D721Med (cell line): ENCODE measurements around the gene BAG5.

Source experiments
- DNase-seq: peaks from one replicate; pipeline ENCODE4 v3.0.0; 2011; ENCODE audit warnings: low spot score; ENCODE audit not compliant: insufficient read length
- FAIRE-seq: peaks from 2 replicates; lab custom pipeline; 2011; peaks lifted over from hg19 to GRCh38; lab: Jason Lieb, UNC
- TF ChIP-seq, protein P1 (sequence below): IDR thresholded peaks from 2 replicates; pipeline ENCODE4 v1.5.1; 2012; ENCODE audit warnings: mild to moderate bottlenecking, control low read depth; ENCODE audit not compliant: insufficient read depth; ENCODE audit errors: missing control alignments

Gene BAG5

GRCh38 chr14:103563844-103564505 lies 1.5 kb upstream of the BAG5 start:
- FAIRE-seq, result no peak
- TF ChIP-seq, protein P1, sequence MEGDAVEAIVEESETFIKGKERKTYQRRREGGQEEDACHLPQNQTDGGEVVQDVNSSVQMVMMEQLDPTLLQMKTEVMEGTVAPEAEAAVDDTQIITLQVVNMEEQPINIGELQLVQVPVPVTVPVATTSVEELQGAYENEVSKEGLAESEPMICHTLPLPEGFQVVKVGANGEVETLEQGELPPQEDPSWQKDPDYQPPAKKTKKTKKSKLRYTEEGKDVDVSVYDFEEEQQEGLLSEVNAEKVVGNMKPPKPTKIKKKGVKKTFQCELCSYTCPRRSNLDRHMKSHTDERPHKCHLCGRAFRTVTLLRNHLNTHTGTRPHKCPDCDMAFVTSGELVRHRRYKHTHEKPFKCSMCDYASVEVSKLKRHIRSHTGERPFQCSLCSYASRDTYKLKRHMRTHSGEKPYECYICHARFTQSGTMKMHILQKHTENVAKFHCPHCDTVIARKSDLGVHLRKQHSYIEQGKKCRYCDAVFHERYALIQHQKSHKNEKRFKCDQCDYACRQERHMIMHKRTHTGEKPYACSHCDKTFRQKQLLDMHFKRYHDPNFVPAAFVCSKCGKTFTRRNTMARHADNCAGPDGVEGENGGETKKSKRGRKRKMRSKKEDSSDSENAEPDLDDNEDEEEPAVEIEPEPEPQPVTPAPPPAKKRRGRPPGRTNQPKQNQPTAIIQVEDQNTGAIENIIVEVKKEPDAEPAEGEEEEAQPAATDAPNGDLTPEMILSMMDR, result no peak
- DNase-seq, result no peak

- TF ChIP-seq, protein P1, result no peak
- FAIRE-seq (no peak), DNase-seq (no peak)
Measured at GRCh38 chr14:103563226-103563620, 766 bp upstream of the BAG5 start.

DNA sequence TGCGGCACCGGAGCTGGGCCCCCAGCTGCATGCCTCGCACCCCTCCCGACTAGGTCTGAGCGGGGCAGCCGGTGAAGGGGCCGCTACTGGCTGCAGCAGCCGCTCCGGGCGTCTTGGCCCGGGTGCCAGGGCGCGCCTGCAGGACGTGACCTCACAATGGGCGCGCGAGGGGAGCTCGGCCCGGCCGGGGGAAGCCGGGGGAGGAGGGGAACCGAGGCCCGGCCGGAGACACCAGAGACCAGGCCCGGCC lies 353 bp downstream of the BAG5 start:
- TF ChIP-seq, protein P1, result no peak
- DNase-seq (no peak), FAIRE-seq (no peak)

DNA sequence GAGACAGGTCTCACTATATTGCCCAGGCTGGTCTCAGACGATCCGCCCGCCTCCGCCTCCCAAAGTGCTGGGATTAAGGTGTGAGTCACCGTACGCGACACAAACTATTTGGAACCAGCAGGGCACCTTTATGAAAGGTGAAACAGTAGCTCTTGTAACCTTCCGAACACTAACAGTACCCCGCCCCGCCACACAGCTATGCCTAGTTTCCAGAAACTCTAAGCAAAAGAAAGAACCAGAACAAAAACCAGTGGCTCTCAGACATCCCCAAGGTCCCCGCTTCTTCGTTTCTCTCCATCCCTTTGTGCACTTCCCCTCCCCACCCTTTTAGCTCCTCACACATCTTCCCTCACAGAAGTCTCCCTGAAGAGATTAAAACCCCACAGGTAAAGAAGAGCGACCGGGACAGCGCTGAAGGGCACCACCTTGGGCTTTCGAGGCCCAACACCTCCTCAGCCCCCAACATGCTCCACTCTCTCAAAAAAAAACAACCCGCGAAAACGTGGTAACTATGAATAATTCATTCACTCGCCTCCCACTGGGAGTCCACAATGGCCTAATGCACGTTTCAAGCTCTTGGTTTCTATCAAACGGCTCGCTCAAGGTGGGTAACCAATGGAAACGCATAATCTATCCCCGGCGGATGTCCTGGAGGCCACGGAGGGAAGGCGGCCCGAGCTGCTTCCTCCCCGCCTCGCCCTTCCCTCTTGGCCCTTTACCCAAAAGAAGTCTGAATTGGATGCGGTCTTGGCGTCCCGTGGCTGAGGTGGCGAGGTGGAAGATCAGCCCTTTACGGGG lies 877 bp downstream of the BAG5 start:
- FAIRE-seq, result no peak
- TF ChIP-seq, protein P1, result no peak
- no peak for DNase-seq

DNA sequence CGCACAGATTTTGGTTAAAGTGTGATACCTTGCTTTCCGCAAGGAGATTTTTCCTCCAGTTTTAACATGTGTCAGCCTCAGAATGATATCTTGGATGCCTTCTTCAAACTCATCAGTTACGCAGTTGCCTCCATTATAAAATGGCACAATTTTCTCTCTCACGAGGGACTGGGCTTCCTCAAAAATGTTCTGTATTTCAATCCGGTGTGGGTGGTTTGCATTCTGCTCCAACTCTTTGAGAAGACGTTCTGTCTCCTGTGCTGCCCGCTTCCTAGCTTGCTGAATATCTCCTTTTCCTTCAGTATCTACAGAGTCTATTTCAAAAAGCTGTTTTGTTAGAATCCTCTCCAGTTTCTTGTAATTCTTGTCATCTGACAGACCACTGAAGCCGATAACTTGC lies 1.8 kb downstream of the BAG5 start:
- FAIRE-seq (no peak), DNase-seq (no peak)
- TF ChIP-seq, protein P1, result no peak

DNA sequence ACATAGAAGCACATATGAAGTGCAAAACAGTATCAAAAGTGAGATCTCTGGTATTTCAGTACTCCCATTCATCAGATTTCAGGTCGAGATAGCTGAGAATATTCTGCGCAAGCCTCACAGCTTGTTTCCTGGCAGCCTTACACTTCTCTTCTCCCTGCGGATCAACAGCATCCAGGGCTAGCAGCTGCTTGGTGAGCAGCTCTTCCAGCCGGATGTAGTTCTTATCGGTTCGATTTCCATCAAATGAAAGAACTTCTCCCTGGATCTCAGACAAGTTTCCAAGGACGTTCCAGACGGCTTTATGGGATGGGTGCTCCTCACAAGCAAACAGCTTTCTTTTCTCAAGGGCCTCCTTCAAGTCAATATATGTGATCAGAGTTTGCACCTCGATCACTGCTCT lies 2.7 kb downstream of the BAG5 start:
- DNase-seq, result no peak
- no peak for FAIRE-seq
- TF ChIP-seq, protein P1, result no peak
